ENCODE data around the gene RMDN3. TPM values are rescaled to one million over a fixed set of nuclear protein-coding genes. Genes with fewer than 3 reads are reported as not detected.

The RMDN3 gene
- total and polyA plus RNA-seq, 9 of the 15 experiments (the other 6 are each of a cell fraction or from before 2014, with no cell fraction given), result 8.1 to 38.2 (median 25.9) TPM

- TF ChIP-seq MGA (IDR thresholded peaks at IDR 0.05) (peak; percentile 45; the same call in 1 of the 2 replicates), SMARCC2 (IDR thresholded peaks at IDR 0.05; ENCODE audit: low read depth) (no peak), IRF9 (tag; IDR thresholded peaks at IDR 0.05) (0 out of 2 replicates have a peak, but pooled peaks have one; percentile 31), SUPT5H (IDR thresholded peaks at IDR 0.05) (no peak), YBX1 (IDR thresholded peaks at IDR 0.05) (no peak), ZBTB43 (CRISPR knock-in tag; IDR thresholded peaks at IDR 0.05) (no peak), MNT (conservative IDR thresholded peaks at IDR 0.05) (peak; percentile 68 to 82; a peak in 3 of 4 replicates), CEBPG (CRISPR knock-in tag; IDR thresholded peaks at IDR 0.05) (peak; percentile 72), CEBPG (tag; conservative IDR thresholded peaks at IDR 0.05 in 1 of 2, IDR thresholded peaks at IDR 0.05 in 1 of 2) (peak in 1 of 2 experiments; percentile 88; a peak in 2 of 4 replicates), MAFK (IDR thresholded peaks at IDR 0.05; ENCODE audit: low read length) (peak; percentile 61), GABPB1 (CRISPR knock-in tag; IDR thresholded peaks at IDR 0.05) (peak; percentile 58; the same call in 1 of the 2 replicates)
These were observed 10.9 kb downstream of the RMDN3 start (continued) for GRCh38 chr15:40743921-40744814.

Measured in K562 (cell line).